Measurements from ENCODE around the gene SENP3. TPM values are rescaled to one million over a fixed set of nuclear protein-coding genes. Genes with fewer than 3 reads are reported as not detected.

Gene SENP3
- total and polyA plus RNA-seq, 2 of the 13 experiments (the other 11 are each of a cell fraction or from before 2014, with no cell fraction given): 55.8 to 75.4 TPM

- no peak for TF ChIP-seq SOX6 (IDR thresholded peaks at IDR 0.05)
- TF ChIP-seq SOX6 (CRISPR knock-in tag; IDR thresholded peaks at IDR 0.05): peak; percentile 71
- TF ChIP-seq RFX3 (CRISPR knock-in tag; IDR thresholded peaks at IDR 0.05): peak; percentile 78
- TF ChIP-seq ZBTB3 (CRISPR knock-in tag; IDR thresholded peaks at IDR 0.05; ENCODE audit: borderline replicate concordance, low read depth): no peak
- TF ChIP-seq ZNF780A (CRISPR knock-in tag; IDR thresholded peaks at IDR 0.05): peak; percentile 57; the same call in 1 of the 2 replicates
- no peak for TF ChIP-seq ZBTB14 (CRISPR knock-in tag; IDR thresholded peaks at IDR 0.05)
- peak; percentile 61; the same call in 1 of the 2 replicates for TF ChIP-seq ZFP1 (CRISPR knock-in tag; IDR thresholded peaks at IDR 0.05)
- TF ChIP-seq ZNF101 (CRISPR knock-in tag; IDR thresholded peaks at IDR 0.05; ENCODE audit: borderline replicate concordance, low read depth): no peak
- peak; percentile 78; the same call in 1 of the 2 replicates for TF ChIP-seq RFXAP (CRISPR knock-in tag; IDR thresholded peaks at IDR 0.05; ENCODE audit: borderline replicate concordance)
- TF ChIP-seq ZMAT5 (CRISPR knock-in tag; IDR thresholded peaks at IDR 0.05; ENCODE audit: borderline replicate concordance, low read depth): no peak
- 0 out of 2 replicates have a peak, but pooled peaks have one; percentile 12 for TF ChIP-seq ZNF235 (CRISPR knock-in tag; IDR thresholded peaks at IDR 0.05; ENCODE audit: borderline replicate concordance)
- TF ChIP-seq, protein P1, sequence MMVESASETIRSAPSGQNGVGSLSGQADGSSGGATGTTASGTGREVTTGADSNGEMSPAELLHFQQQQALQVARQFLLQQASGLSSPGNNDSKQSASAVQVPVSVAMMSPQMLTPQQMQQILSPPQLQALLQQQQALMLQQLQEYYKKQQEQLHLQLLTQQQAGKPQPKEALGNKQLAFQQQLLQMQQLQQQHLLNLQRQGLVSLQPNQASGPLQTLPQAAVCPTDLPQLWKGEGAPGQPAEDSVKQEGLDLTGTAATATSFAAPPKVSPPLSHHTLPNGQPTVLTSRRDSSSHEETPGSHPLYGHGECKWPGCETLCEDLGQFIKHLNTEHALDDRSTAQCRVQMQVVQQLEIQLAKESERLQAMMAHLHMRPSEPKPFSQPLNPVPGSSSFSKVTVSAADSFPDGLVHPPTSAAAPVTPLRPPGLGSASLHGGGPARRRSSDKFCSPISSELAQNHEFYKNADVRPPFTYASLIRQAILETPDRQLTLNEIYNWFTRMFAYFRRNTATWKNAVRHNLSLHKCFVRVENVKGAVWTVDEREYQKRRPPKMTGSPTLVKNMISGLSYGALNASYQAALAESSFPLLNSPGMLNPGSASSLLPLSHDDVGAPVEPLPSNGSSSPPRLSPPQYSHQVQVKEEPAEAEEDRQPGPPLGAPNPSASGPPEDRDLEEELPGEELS (CRISPR knock-in tag; IDR thresholded peaks at IDR 0.05): peak; percentile 70
- TF ChIP-seq GATAD1 (CRISPR knock-in tag; IDR thresholded peaks at IDR 0.05): peak; percentile 68
- peak; percentile 27; the same call in 1 of the 2 replicates for TF ChIP-seq ZNF609 (CRISPR knock-in tag; IDR thresholded peaks at IDR 0.05; ENCODE audit: borderline replicate concordance)
- no peak for TF ChIP-seq ZNF879 (CRISPR knock-in tag; IDR thresholded peaks at IDR 0.05)
- TF ChIP-seq HIVEP1 (CRISPR knock-in tag; IDR thresholded peaks at IDR 0.05): peak; percentile 8; the same call in 1 of the 2 replicates
- 0 out of 2 replicates have a peak, but pooled peaks have one; percentile 69 for TF ChIP-seq PCBP1 (IDR thresholded peaks at IDR 0.05; ENCODE audit: borderline replicate concordance, low read depth, low read length)
- no peak; the same call in 1 of the 2 replicates for TF ChIP-seq NR2F6 (IDR thresholded peaks at IDR 0.05)
- peak; percentile 59 for TF ChIP-seq NR2F6 (CRISPR knock-in tag; IDR thresholded peaks at IDR 0.05)
- no peak for TF ChIP-seq ZFP36 (IDR thresholded peaks at IDR 0.05; ENCODE audit: borderline replicate concordance, low read depth, low read length, partially characterized antibody)
- peak; percentile 1; the same call in 1 of the 2 replicates for TF ChIP-seq SMARCC2 (IDR thresholded peaks at IDR 0.05)
These were observed 17.5 kb downstream of the SENP3 start, which contains the start of gene CD68 (continued) for GRCh38 chr17:7579001-7579833.
